NOMO-1 treated with dmso at 0.1 percent for 144 hours (cell line): ENCODE results near the gene RAB11B.
"Not testable (repeated sequence)": the region's sequence is repeated elsewhere in the genome, so short reads cannot be mapped to it uniquely, and the experiment has no call there.

Experiments
- DNase-seq: peaks from one replicate; lab custom pipeline; 2025; ENCODE audit not compliant: unreplicated experiment; lab: John Stamatoyannopoulos, UW

RAB11B gene

GRCh38 chr19:8370176-8371010 lies 19.8 kb upstream of the RAB11B start:
- DNase-seq: no peak

- DNase-seq: no peak
Observed at GRCh38 chr19:8371011-8371804, 19.0 kb upstream of the RAB11B start.

- no peak for DNase-seq
Observed at GRCh38 chr19:8373867-8374813, 16.0 kb upstream of the RAB11B start.

GRCh38 chr19:8375766-8376165 lies 14.4 kb upstream of the RAB11B start:
- DNase-seq: not testable (repeated sequence)

GRCh38 chr19:8376373-8376974 lies 13.7 kb upstream of the RAB11B start:
- DNase-seq: not testable (repeated sequence)

GRCh38 chr19:8377598-8377997 lies 12.6 kb upstream of the RAB11B start:
- no peak for DNase-seq

GRCh38 chr19:8379156-8379891 lies 10.8 kb upstream of the RAB11B start:
- DNase-seq: not testable (repeated sequence)

GRCh38 chr19:8384569-8384968 lies 5.6 kb upstream of the RAB11B start:
- DNase-seq: not testable (repeated sequence)

- DNase-seq: not testable (repeated sequence)
Observed at GRCh38 chr19:8385103-8385502, 5.1 kb upstream of the RAB11B start.

- DNase-seq: not testable (repeated sequence)
Observed at GRCh38 chr19:8385566-8385965, 4.6 kb upstream of the RAB11B start.

- not testable (repeated sequence) for DNase-seq
Observed at GRCh38 chr19:8386419-8386818, 3.7 kb upstream of the RAB11B start.

GRCh38 chr19:8386990-8387389 lies 3.2 kb upstream of the RAB11B start:
- no peak for DNase-seq

- DNase-seq: no peak
Observed at GRCh38 chr19:8387688-8388611, 2.2 kb upstream of the RAB11B start.

- DNase-seq: no peak
Observed at GRCh38 chr19:8388612-8388958, 1.6 kb upstream of the RAB11B start.

- peak; percentile 74 for DNase-seq
Observed at GRCh38 chr19:8390617-8390981, 439 bp downstream of the RAB11B start.

GRCh38 chr19:8391198-8392016 lies 1.2 kb downstream of the RAB11B start:
- DNase-seq: no peak

- no peak for DNase-seq
Observed at GRCh38 chr19:8392017-8392591, 1.9 kb downstream of the RAB11B start.
